RWPE2 (cell line): Measurements from ENCODE around the gene GNG10.

Experiments used
- ATAC-seq: fragments of 200-7000 bp; cut with Tn5 transposase; 3 replicates; pipeline ENCODE4 v1.9.1; 2021; ENCODE audit warnings: low read depth
- DNase-seq: peaks from one replicate; pipeline ENCODE4 v3.0.0-alpha.2; 2020; ENCODE audit warnings: low spot score
- H3K27ac ChIP-seq: fragments of 450-650 bp; 2 replicates; pipeline ENCODE4 v1.5.1; 2017; ENCODE audit warnings: mild to moderate bottlenecking; ENCODE audit not compliant: poor library complexity, severe bottlenecking
- H3K27me3 ChIP-seq: fragments of 250-450 bp; sonication (Bioruptor Pico); 2 replicates; pipeline ENCODE4 v1.5.1; 2021; ENCODE audit warnings: mild to moderate bottlenecking, moderate library complexity; ENCODE audit not compliant: insufficient read depth, poor library complexity, severe bottlenecking
- H3K36me3 ChIP-seq: fragments of 250-450 bp; sonication (Bioruptor Pico); 2 replicates; pipeline ENCODE4 v1.5.1; 2020; ENCODE audit warnings: low read depth, mild to moderate bottlenecking, moderate library complexity
- H3K4me1 ChIP-seq: fragments of 250-450 bp; sonication (Bioruptor Pico); 2 replicates; pipeline ENCODE4 v1.5.1; 2021; ENCODE audit warnings: mild to moderate bottlenecking, moderate library complexity; ENCODE audit not compliant: insufficient read depth, poor library complexity, severe bottlenecking
- H3K4me3 ChIP-seq: fragments of 250-450 bp; sonication (Bioruptor Pico); 2 replicates; pipeline ENCODE4 v1.5.1; 2021; ENCODE audit warnings: mild to moderate bottlenecking, moderate library complexity; ENCODE audit not compliant: severe bottlenecking
- H3K9me3 ChIP-seq: fragments of 250-450 bp; sonication (Bioruptor Pico); 2 replicates; pipeline ENCODE4 v1.5.1; 2021; ENCODE audit warnings: mild to moderate bottlenecking, moderate library complexity; ENCODE audit not compliant: severe bottlenecking
- CTCF ChIP-seq: fragments of 450-650 bp; IDR thresholded peaks from one replicate; pipeline ENCODE4 v1.5.1; 2017; ENCODE audit warnings: mild to moderate bottlenecking, moderate library complexity; ENCODE audit not compliant: poor library complexity, severe bottlenecking

GNG10 gene

GRCh38 chr9:111622626-111623025 lies 38.8 kb upstream of the GNG10 start:
- H3K27ac ChIP-seq: no peak overlapping the region
- TF ChIP-seq CTCF: no peak
- no peak overlapping the region for H3K4me3 ChIP-seq
- H3K9me3 ChIP-seq: no peaks in the 10 kb centered on the region
- no peaks in the 10 kb centered on the region for H3K36me3 ChIP-seq
- ATAC-seq: peak; percentile 35; the same call in 1 of the 3 replicates
- H3K27me3 ChIP-seq: no peaks in the 10 kb centered on the region
- no peak for DNase-seq
- H3K4me1 ChIP-seq: peaks cover 7% of the 10 kb centered on the region

DNA sequence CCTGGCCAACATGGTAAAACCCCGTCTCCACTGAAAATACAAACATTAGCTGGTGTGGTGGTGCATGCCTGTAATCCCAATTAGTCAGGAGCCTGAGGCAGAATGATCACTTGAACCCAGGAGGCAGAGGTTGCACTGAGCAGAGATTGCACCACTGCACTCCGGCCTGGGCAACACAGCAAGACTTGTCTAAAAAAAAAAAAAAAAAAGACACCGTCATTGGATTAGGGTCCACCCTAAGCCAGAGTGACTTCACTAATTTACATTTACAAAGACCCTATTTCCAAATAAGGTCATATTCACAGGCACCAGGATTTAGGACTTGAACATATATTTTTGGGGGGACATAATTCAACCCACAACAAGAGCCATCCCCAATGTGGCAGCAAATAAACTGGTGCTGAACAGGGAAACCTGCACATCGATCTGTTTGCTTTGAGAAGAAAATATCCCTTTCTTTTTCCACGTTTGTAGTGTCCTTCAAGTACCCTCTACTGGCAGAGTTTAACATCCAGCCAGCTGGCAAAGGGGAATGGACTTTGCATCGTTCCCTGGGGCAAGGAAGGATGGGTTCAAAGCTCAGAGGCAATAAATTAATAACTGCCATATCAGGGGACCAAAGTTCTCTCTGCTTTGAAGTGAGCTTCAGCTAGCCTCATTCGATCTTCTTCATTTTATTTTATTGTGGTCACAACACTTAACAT lies 34.0 kb upstream of the GNG10 start:
- DNase-seq (no peak), ATAC-seq (no peak)
- Histone ChIP-seq H3K27me3 (no peaks in the 10 kb centered on the region), H3K36me3 (no peaks in the 10 kb centered on the region), H3K9me3 (no peaks in the 10 kb centered on the region), H3K27ac (no peak overlapping the region), H3K4me3 (no peak overlapping the region), H3K4me1 (peaks cover 6% of the 10 kb centered on the region)
- TF ChIP-seq CTCF: no peak

- Histone ChIP-seq H3K27ac (no peak overlapping the region), H3K4me1 (peaks cover 7% of the 10 kb centered on the region), H3K27me3 (no peaks in the 10 kb centered on the region), H3K4me3 (no peak overlapping the region), H3K36me3 (0 out of 2 replicates have a peak, but pooled peaks cover under 1% of the 10 kb centered on the region), H3K9me3 (no peaks in the 10 kb centered on the region)
- DNase-seq (no peak), ATAC-seq (no peak)
- no peak for TF ChIP-seq CTCF
Measured at GRCh38 chr9:111628411-111628810, 33.0 kb upstream of the GNG10 start.

DNA sequence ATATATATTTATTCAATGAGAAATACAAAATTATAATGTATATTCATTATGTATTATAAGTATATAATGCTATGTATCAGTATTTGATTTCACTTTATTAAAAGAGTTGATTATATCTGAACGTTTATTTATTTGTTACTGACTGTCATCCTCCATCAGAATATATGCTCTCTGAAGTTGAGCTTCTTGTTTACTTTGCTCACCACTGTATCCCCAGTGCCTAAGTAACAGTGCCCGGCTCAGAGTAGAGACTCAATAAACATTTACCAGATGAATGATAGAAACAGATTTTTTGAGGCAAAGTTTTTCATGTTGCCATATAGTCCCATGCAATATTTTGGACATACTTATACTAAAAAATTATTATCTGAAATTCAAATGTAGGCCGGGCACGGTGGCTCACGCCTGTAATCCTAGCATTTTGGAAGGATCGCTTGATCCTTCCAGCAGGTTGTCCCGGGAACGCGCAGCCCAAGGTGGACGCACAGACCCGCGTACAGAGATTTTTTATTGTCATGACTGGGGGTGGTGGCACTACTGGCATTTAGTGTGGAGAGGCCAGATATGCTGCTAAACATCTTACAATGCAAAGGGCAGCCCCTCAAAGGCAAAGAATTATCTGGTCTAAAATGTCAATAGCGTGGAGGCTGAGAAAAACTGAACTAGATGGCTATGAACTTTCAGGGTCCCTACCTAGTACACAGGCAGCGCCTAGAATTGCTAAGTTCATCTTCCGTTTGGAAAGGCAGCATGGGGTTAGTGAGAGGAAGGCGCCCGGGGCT lies 31.0 kb upstream of the GNG10 start:
- 0 out of 2 replicates have a peak, but pooled peaks cover 4% of the 10 kb centered on the region for H3K36me3 ChIP-seq
- H3K9me3 ChIP-seq: no peaks in the 10 kb centered on the region
- TF ChIP-seq CTCF: no peak
- peak overlapping the region; percentile 91 for H3K4me3 ChIP-seq
- H3K27ac ChIP-seq: peak overlapping the region; percentile 48
- no peaks in the 10 kb centered on the region for H3K27me3 ChIP-seq
- DNase-seq (no peak), ATAC-seq (peak; percentile 48)
- H3K4me1 ChIP-seq: peaks cover 12% of the 10 kb centered on the region

DNA sequence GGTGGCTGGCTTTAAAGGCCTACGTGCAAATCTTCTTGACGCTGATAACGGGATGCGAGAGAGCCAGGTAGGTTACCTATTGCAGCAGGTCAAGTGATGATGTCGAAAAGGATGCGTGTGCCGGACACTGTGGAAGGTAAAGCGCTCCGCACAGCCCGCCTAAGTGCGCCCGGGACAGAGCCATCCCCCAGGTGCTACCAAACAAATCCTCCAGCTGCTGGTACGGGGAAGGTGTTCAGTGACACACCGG lies 30.5 kb upstream of the GNG10 start:
- DNase-seq (no peak), ATAC-seq (no peak; the same call in 2 of the 3 replicates)
- no peaks in the 10 kb centered on the region for H3K27me3 ChIP-seq
- H3K4me3 ChIP-seq: peak overlapping the region; percentile 91
- peak overlapping the region; percentile 48 for H3K27ac ChIP-seq
- no peak for TF ChIP-seq CTCF
- peaks cover 12% of the 10 kb centered on the region for H3K4me1 ChIP-seq
- H3K9me3 ChIP-seq: no peaks in the 10 kb centered on the region
- H3K36me3 ChIP-seq: 0 out of 2 replicates have a peak, but pooled peaks cover 4% of the 10 kb centered on the region
